Limb (tissue), 2 donors: ENCODE measurements around the gene EXOC3L4.
A peak's percentile ranks its signal among the peaks of the same experiment; 100 is the strongest.

Source experiments
- DNase-seq, 2 donors: peaks; one replicate each; pipeline ENCODE4 v3.0.0-alpha.2; 2016; ENCODE audit errors: extremely low spot score in 2 of 2

EXOC3L4 gene

DNA sequence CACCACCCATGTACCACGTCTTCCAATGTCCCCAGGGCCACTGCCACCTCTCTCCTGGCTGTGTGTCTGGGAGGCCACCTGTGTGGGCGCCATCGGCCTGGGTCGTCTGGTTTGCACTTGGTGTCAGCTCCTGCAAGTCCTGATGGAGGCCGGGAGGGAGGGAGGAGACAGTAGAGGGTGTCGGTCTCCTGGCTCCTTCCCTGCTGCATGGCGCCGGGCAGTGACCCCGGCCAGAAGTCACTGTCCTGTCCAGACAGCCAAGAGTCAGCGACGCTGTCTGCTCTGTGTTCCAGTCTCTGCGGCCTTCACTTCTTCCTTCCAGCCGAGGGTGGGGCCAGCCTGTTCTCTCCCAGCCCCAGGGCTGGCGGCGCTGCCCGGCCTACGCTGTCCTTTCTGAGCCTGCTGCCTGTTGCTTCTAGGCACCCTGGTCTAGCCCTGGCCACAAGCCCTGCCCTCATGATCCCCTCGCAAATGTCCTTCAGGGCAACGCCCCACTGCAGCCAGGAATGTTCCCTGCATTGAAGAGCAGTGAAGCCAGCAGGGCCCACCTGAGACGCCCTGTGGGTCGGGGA lies 23.5 kb upstream of the EXOC3L4 start:
- no peak for DNase-seq

DNA sequence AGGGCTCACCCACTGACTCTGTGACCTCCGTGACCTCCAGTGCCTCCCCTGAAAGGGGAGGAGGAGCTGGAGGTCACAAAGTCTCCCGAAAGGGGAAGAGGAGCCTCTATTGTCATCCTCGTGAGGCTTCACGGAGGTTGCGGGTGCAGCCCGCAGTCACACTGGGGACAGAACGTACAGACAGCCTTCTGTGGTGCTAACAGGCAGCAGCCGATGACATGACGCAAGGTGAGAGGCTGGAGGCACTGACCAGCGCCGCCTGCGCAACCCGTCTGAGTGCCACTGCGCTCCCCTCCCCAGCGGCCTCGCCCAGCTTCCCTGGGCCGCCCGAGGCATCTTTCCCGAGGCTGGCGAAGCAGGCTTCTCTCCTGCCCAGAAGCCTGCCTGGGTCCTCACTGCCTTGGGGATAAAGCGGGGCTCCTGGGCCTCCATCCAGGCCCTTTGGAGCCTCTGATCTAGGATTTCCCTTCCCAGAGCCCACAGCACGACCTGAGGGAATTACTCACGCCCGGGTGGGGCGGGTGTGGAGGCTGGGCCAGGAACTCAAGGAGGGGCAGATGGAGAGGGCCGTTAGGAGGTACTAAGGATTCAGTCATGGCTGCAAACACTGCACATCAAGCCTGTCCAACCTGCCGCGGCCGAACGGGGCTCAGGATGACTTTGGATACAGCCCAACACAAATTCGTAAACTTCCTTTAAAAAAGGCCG lies 22.8 kb upstream of the EXOC3L4 start:
- no peak for DNase-seq

DNA sequence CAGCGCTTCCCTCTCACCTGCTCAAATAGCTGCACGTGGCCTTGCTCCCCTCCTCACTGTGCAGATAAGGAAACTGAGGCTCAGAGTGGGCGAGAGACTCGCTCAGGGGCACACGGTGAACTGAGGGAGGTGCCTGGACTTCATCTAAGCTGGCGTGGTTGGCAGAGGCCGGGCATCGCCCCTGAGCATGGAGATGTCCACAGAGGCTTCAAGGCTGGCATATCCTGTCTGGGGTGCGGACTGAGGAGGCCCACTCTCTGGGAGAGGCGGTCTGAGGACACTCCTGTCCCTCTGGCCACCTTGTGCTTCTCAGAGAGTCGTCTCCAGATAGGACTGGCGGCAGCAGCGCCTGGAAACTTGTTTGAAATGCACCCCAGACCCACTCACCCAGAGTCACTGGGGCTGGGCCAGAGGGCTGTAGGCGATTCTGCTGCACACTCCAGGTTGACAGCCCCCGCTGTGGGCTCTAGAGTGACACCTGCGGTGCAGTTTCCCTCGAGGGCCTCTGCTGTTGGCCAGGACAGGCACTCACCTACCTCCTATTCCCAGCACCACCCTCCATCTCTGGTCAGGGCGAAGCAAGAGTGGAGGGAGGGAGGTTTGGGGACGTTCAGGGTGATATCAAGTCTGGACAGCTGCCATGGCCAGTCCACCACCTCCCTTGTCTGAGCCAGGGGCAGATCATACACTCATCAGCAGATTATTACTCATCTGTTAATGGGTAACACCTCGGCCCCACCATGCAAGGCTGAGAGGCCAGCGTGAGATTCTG lies 21.7 kb upstream of the EXOC3L4 start:
- peak in 1 of 2 donors; percentile 27 for DNase-seq

DNA sequence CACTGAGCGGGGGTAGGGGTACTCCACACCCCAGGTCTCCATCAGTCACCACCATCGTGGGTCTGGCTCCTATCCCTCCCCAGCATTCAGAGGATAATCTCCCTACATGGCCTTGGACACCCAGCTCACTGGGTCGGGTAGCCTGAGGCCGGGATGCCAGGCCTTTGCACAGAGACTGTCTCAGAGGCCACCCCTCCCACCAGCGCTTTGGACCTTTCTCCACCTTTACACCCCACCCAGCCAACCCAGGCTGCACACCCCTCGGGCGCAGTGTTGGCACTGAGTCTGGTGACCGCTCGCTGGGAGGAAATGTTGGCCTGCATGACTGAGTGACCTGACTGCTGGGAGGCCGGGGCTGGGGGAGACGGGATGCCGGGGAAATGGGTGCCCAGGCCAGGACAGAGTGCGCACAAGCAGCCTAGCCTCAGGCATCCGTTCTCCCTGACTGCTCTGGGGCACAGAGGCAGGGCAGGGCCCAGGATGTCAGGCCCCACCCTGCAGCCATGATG lies 21.1 kb upstream of the EXOC3L4 start:
- no peak for DNase-seq

DNA sequence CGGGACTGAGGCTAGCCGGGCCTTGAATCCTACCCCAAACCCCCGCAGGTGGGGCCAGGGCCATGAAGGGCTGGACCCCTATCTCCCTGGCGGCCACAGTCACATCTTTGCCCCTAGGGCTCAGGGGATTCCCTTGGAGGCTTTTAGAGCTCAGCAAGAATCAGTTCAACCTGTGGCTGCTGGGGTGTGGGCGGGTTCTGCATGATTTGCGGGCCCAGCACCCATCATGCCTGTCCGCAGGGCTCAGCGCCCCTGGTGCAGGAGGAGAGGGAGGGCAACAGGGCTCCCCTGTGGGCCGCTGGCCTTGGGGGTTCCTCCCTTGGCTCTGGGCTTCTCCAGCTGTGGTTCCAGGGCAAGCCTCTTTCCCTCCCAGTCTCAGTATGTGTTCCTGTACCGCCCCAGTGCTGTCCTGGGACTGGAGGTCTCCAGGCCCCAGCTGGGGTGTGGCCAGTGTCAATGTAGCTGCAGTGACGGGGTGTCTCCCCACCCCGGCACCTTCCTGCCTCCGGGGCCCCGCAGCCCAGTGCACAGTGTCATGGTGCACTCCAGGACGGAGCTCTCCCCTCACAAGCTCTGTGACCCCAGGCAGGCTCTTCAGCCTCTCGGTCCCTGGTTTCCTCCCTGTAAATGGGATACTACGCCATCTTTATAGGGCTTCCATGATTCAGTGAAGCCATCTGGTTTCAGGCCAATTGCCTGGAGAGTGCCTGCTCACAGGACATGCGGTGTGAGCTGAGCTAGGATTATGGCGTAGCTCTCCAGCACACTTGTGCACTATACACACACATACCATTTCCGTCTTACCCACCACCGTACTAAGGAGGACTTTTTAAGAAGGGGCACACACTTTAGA lies 20.4 kb upstream of the EXOC3L4 start:
- peak in 1 of 2 donors; percentile 32 for DNase-seq

DNA sequence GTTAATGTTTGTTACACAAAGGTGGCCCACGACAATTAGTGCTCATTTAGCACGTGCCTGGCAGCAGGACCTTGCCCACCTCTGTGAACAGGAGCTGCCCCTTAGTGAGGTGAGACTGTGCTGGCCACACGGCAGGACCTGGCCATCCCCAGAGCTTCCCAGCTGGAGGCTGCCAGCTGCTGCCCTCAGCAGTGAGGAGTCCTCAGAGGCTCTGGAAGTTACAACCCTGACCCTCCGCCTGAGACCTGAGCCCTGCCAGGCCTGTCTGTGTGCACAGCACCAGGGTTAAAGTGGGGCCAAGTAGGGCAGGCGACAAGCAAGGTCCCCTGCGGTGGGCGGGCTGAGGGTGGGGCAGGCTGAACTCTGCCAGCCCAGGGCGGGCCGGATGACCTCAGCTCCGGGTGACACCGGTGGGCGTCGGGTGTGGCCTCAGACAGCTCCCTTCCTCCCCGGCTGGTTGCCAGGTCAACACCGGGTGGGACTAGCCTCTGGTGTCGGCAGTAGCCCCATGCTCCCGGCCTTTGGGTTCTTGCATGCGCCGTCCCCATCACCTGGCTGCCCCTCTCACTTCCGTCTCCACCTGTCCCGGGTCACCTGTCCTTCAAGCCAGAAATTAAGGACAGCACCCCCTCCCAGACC lies 19.7 kb upstream of the EXOC3L4 start:
- DNase-seq, result peak in 1 of 2 donors; percentile 53

DNA sequence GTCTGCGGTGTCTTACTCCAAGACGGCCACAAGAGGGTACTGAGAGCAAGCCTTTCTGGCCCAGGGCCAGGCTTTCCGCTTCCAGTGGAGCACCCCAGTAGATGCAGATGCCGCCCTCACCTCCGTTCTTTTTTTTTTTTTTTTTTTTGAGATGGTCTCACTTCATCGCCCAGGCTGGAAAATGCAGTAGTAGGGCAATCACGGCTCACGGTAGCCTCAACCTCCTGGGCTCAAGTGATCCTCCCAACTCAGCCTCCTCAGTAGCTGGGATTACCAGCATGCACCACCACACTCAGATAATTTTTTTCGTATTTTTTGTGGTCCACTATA lies 16.1 kb upstream of the EXOC3L4 start:
- peak; percentile 57 to 79 for DNase-seq

DNA sequence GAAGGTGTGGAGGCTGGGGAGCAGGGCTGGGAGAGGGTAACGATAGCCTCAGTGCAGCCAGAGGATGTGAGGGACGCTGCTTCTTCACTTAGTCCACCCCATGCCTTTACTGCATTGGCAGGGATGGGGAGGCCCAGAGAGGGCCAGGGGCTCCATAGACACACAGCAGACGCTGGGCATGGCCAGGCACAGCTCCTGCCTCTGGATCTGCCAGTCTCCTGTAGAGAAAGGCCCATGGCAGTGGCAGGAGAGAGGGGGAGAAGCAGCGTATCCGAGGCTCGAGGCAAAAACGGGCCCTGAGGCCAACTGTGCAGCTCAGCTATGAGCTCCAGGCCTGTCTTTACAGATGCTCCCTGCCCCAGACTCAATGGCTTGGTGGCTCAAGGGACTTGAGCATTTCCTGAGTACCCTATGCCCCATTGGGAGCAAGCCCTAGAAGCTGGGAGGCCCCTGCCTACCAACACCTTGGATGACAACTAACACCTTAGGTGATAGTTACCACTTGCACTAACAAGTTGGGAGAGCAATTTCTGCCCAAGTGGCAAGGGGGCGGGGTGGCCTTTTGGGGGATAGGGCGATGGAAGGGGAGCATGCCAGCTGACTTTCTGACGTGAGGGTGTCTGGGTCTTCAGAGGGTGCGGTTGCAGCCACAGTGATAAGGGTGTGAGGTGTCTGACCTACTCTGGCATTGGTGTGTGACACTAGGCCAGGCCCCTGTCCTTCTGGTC lies 15.5 kb upstream of the EXOC3L4 start:
- DNase-seq, result no peak

DNA sequence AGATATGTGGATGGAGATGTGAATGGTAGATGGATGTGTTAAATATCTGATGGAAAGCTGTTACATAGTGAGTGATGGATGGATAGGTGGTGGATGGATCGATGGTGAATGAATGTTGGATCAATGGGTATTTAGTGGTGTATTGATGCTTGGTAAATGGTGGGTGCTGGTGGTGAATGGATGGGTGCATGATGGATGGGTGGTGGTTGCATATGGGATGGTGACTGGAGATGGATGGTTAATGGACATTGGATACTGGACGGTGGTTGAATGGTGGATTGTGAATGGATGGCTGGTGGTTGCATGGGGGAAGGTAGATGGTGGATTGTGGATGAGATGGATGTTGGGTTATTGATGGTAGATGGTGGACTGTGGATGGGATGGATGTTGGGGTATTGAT lies 12.6 kb upstream of the EXOC3L4 start:
- no peak for DNase-seq

DNA sequence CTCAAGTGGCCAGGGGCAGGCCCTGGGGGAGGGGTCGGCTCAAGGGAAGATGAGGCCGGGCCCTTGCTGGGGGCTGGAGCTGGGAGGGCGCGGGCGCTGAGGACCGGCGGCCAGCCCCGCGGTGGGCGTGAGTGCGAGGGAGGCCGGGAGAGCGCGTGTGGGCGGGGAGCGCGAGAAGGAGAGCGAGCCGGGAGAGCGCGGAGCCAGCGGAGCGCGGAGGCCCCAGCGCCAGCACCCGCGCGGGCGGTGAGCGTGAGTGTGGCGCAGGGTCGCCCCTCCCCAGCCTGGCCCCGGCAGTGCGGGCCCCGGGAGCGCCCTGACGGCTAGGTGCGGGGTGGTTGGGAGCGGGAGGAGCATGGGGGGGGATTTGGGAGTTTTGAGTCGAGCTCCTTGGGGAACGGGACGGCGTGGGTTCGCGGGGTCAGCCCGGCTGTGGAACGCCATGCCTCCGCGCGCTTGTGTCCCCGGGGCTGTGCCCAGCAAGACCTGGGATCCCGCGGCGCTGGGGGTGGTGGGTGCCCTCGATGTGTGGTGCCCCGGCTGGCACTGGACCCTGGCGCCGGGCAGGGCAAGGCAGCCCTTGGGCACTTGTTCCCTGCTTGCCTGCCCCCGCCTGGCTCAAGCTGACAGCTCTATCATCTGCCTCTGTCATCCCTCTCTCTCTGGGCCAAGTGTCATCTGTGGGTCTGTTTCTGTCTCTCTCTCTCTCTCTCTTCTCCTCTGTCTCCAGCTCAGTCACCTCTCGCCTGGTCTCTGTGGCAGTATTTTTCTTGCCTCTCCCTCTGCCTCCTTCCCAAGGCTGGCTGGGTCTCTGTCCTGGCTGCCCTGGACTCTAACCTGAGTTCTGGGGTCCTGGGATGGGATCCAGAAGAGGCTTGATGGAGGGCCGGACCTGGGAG lies 10.3 kb upstream of the EXOC3L4 start, which contains the start of gene LBHD2:
LBHD2 (plus strand) TSS at position 190 of the 899 bp plus-strand sequence. CDS start 1,803 bp downstream, outside the sequence.
- DNase-seq, result peak in 1 of 2 donors; percentile 46

DNA sequence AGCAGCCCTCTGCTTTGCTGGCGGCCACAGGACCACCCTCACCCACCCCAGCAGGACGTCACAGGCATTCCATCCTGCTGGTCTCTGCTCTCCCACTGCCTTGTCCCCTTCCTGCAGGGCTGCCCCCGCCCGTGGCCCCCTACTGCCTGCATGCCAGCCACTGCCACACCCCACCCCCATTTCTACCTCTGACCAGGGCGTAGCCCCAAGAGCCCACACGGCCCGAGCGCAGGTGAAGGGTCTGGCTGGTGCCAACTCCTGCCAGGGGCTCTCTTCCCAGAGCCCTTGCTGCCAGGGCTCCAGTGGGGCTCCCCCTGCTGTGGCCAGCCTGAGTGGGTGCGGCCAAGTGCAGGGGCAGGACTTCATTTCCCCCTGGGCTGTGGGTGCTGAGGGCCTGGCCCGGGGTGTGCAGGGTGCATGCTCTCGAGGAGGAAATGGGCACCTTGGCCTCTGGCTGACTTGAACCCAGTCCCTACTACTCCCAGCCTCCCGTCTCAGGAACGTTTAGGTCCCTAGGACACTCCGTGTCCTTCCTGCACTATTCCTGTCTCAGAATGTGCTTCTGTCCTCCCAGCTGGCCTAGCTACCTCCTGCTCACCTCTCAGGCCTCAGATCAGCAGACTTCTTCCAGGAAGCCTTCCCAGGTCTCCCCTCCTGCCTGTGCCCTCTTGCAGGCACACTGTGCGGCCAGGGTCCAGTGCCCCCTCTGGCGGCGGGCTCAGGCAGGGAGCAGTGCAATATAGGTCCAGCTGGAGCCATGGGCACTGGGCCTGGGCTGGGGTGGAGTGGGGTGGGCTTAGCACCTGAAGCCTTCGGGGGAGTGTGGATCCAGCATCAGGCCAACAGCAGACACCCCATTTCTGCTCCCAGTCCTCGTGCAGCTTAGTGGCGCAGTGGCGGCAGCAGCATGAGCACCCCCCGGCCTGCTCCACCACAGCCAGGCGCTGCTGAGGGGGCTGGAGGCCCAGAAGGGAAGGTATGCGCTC lies 9.1 kb upstream of the EXOC3L4 start:
- DNase-seq, result no peak

DNA sequence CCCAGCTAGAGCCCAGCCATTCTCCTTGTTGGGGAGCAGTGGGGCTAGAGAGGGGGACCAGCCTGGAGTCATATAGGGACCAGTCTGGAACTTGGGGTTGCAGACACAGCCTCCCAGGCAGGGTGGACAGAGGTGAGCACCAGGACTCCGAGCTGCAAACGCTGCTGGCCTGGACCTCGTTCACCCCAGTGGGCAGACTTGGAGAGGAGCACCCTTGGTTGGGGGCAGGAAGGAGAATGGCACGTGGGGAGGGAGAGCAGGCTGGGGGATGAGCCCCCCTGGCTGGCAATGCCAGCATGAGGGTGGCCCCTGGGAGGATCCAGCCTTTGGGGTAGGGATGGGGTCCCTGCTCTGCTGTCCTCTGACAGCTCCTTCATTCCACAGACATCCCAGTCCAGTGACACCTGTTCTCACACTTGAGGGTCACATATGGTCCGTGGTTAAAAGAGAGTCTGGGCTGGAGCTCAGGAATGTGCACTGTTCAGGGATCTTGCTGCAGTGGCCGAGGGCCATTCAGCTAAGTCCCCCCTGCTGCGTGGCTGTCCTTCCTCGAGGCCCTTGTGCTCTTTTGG lies 7.7 kb upstream of the EXOC3L4 start:
- no peak for DNase-seq

DNA sequence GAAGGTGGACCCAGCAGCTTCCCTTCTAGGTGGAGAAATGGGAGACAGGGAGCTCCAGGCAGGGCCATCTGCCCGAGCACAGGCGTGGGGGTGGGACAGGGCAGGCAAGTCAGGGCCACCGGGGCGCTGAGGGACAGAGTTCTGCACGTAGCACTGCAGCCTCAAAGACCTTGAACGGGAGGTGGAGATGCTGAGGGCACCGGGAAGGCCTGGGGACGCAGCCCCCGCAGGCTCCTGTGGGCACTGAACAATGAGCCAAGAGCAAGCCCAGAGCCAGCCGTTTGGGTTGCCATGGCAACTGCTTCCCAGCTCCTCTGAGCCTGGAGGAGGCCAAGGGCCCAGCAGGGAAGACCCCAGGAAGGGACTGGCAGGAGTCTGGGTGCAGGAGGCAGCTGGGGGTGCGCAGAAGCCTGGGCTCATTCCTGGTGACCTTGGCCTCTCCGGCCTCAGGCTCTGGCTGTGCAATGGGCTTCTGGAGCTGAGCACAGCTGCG lies 7.1 kb upstream of the EXOC3L4 start:
- no peak for DNase-seq

DNA sequence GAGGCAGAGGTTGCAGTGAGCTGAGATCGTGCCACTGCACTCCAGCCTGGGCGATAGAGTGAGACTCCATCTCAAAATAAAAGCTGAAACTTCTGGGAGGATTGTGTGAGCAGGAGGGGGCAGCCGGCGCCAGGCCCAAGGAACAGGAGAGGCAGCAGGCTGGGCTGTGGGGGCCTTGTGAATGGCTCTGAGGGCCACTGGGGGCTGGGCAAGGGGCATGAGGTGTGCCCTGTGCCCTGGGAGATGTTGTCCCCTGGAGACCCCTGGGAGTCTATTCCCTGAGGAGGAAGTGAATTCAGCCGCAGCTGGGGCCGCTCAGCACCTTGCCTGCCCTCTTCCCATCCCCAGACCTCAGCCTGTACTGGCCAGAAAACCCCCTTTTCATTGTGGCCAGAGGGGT lies 5.6 kb upstream of the EXOC3L4 start:
- no peak for DNase-seq

DNA sequence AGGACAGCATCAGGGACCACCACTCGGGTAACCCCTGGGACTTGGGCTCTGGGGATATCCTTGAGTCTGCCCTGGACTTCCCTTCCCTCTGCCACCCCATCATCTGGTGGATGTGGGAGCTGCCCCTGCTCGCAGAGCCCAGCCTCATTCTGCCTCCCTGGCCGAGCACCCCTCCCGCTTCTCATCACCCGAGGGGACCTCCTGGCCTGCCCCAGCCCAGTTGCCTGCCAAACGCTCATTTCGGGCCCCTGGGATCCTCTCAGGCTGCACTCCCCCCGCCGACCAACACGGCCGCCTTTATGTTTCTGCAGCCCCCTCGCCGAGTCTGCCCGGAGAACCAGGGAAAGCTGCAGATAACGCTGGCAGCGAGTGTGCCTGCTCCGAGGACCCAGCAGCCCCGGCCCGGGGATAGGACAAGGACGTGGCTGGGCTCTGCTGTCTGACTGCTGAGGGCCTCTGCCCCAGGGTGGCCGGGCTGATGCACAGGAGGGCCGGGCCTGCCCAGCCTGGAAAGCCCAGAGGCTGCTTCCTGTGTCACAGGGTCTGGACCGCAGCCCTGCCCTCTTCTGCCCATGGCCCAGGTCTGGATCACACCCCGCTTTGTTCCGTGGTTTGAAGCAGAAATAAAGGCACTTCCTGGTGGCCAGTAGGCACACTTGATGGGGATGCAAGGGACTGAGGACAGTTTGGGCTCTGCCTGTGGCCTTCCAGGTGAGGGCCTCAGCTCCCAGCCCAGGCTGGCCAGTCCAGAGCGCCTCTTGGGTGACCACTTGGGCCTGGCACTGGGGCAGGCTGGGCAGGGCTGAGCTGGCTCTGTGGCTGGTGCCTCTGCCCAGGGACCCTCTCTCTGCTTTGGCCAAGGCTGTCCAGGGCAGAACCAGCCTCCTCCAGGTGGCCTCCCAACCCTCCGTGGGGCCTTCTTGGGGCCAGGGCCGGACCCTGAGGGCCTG lies 4.9 kb upstream of the EXOC3L4 start:
- no peak for DNase-seq

DNA sequence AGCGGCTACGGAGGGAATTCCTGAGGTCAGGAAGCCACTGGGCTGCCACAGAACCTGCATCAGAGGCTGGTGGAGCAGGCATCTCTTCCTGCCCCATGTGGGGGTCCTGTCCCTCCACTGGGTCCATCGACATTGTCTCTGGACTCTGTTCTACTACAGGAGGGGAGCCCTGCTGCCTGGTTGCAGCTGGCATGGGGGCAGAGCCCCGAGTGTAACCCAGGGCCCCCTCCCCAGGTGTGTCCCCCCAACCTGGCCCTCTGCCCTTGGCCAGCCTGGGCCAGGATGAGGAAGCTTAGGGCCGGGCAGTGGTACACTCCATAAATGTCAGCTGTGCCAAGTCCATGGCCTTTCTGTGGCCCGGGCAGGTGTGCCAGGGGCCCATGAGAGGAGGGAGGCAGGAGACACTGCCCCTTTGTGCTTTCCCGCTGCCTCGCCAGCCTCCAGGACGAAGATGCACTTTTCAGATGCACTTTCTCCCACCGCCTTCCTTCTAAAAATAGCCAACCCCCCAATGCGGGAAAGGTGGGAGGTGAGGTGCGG lies 4.0 kb upstream of the EXOC3L4 start:
- DNase-seq, result no peak
